SKM-1 (cell line): ENCODE measurements around the gene KCNJ15.

Source experiments
- DNase-seq: peaks from one replicate; lab custom pipeline; 2025; ENCODE audit not compliant: unreplicated experiment; lab: John Stamatoyannopoulos, UW

KCNJ15 gene

DNA sequence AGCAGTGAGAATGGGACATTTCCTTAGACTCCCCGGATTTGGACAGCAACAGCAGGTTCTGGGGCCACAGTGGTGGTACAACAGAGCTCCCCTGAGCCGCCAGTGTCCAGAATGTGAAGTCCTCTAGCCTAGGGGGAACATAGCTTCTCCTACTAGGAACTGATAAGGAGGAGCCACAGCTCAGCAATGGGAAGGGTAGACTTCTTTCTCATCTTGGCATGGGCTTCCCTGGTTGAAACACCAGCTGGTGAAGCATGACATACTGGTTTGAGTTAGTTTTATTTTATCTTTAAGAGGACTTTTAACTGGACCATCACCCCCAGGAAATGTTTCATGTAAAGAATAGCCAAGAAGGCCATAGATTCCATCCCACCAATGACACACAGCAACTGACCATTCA lies 68.4 kb downstream of the KCNJ15 start:
- no peak for DNase-seq

DNA sequence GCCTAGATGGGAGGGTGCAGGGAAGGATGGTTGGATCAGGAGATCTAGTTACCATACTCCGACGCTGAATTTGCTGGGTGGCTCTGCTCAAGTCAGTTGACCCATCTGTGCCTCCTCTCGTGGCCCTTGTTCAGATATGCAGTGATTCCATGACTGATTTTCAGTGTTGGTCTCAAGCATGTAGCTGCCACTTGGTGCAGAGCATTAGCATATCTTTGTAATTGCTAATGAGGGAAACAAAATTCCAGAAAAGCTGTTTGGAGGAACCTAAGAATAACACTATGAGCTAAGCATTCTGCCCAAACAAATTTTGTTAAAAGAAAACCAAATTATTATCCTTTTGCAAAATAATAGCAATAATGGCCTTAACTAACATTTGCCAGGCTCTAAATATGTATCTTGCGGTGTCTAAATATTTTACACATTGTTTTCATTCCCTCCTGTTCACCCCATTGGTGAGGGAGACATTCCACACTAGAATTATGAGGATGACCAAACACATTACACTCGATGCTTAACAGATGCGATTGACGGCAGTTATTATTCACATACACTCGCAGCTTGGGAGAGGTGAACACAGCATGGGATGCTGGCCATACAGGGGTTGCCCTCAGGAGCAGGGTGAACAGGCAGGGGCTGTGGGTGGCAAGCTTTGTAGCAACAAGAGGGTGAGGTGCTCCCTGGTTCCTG lies 69.1 kb downstream of the KCNJ15 start:
- DNase-seq: no peak

- DNase-seq: no peak
Observed at GRCh38 chr21:38326429-38326828, 69.6 kb downstream of the KCNJ15 start.

- no peak for DNase-seq
Observed at GRCh38 chr21:38326899-38327298, 70.1 kb downstream of the KCNJ15 start.

GRCh38 chr21:38327984-38328383 lies 71.2 kb downstream of the KCNJ15 start:
- DNase-seq: no peak

DNA sequence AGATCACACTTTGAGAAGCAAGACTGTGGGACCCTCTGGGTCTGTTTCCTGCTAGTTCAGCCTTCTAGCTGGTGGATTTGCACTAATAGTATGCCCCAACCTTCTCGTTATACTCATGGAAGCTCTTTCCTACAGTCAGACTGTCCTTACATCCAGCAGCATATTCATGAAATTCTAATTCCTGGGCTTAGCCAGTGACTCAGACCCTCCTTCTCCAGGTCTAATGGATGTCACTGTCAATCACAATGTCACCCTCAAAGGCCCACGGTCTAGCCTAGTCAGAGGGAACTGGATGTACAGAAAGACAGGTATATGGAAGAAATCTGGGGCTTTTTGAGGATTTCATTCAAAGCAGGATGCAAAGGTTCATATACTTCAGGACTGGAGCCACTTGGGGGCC lies 72.4 kb downstream of the KCNJ15 start:
- no peak for DNase-seq

- no peak for DNase-seq
Observed at GRCh38 chr21:38330666-38331065, 73.9 kb downstream of the KCNJ15 start.

DNA sequence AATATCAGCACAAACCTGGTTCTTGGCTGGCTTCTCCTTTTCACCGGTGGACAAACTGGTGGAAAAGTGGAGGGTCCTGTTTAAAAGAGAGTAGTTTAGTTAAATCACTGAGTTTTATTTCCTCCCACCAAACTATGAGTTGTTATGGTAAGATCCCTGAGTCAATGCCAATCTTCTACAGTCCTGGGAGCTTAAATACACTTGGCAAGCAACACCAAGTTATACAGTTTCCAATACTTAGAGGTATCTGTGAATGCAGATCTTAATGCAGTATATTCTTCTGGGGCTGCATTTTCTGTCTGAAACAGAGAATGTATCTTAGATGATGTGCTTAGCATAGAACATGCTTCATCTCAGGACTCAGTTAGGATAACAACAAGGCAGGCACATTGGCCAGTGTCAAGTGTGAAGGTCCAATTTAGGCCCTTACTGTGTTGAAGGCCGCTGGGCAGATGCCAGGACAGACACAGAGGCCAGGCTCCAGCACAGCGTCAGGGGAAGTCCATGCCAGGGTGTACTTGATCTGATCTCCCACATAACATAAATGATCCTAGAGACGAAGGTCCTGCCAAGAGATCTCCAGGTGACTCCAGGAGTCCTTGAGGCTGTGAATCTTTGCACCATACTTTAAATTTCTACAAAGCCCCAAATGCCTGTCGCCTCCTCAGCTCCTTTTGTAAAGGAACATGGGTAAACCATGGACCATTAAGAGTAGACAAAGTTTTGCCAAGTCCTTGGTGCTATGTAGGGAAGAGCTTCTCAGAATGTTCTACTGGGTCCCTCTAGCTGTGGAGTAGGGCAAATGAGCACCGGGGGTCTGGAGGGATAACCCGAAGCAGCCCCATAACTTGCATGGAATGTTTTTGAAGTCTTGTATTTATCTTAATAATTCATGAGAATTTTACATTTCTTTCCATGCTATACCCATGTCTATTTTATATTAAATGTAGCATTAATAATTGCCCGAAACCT lies 76.8 kb downstream of the KCNJ15 start:
- DNase-seq: no peak

GRCh38 chr21:38334866-38335265 lies 78.1 kb downstream of the KCNJ15 start:
- no peak for DNase-seq

GRCh38 chr21:38337793-38338192 lies 81.0 kb downstream of the KCNJ15 start:
- no peak for DNase-seq

DNA sequence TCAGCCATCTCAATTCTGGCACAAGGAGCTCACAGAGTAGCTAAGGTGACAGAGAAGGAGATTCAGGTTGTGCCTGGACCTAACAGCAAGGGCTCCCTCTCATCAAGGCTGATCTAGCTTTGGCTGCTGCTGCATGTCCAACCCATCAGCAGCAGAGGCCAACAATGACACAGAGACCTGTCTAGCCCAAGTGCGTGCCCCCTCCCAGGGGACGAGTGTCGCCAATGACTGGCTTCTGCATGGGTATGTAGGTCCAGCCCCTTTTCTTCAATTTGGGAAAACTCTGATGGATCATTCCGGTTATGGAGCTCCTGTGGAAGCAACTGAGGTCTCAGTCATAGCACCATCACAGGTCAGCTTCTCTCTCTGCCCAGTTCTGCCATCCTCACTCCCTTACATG lies 83.3 kb downstream of the KCNJ15 start:
- no peak for DNase-seq

- DNase-seq: no peak
Observed at GRCh38 chr21:38341546-38342012, 84.8 kb downstream of the KCNJ15 start.

DNA sequence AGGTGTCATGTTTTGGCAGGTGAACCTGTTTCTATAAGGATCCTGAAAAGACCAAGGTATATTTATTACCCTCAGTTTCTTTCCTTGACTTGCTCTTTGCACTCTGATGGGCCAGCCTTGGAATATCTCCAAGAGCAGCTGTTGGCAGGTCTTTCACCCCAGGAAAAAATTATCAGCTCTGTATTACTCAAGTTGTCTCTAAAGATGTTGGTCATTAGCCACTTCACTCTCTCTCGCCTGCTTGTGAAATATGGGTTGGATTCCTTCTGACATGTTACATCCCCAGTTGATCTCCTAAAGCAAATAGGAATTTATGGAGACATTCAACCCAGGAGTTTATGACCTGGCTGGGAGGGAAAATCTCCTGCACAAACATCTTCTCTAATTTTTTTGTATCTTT lies 85.9 kb downstream of the KCNJ15 start:
- no peak for DNase-seq

DNA sequence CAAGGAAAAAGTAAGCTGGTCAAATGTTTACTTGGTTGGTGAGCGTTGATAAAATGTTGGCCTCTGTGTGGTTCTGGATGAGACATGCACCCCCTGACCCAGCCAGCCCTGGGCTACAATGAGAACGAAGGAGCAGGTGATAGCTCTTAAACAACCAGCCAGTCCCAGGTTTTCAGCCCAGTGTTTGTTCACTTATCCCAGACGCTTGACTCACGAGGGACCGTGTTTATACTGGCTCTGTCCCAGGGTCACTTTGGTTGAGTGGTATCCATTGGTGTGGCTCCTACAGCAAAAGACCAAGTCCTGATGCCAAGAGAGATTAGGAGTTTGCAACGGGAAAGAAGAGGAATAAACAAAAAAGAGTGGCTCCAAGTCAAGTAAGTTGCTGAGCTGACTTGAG lies 86.9 kb downstream of the KCNJ15 start:
- DNase-seq: no peak

DNA sequence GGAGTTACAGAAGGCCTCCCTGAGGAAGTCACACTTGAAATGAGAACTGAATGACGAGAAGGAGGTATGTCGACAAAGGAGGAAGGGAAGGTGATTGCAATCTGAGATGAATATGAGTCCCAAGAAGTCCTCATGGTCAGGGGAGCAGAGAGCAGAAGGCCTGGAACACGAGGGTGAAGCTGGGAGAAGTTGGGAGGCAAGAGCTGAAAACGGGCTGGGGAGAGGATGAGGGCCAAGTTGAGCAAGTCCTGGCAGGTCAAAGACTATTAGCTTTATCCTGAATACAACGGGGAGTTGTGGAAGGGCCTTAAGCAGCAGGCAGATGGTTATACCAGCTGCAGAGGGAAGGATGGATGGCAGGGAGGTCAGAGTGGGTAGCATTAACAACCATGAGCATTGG lies 89.5 kb downstream of the KCNJ15 start:
- DNase-seq: no peak

- DNase-seq: no peak
Observed at GRCh38 chr21:38349111-38349746, 92.4 kb downstream of the KCNJ15 start.

- DNase-seq: no peak
Observed at GRCh38 chr21:38349977-38350376, 93.2 kb downstream of the KCNJ15 start.

DNA sequence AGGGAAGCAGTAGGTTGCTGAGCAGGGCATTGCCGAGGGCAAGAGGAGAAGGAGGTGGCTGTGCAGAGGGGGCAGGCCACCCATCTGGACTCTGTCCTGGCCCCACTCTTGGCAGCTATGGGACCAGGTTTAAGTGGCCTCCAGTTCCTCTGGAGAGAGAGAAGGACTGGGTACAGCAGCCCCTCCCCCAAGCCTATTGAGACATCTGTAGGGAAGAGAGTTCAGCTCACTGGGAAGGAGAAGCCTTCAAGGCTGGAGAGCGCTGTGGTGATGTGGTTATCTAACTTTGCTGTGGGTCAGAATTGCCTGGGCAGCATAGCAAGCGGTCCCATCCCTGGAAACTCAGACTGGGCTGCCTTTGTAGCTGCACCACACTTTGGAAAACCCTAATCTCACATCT lies 93.9 kb downstream of the KCNJ15 start:
- no peak for DNase-seq

- no peak for DNase-seq
Observed at GRCh38 chr21:38351176-38351959, 94.6 kb downstream of the KCNJ15 start.

DNA sequence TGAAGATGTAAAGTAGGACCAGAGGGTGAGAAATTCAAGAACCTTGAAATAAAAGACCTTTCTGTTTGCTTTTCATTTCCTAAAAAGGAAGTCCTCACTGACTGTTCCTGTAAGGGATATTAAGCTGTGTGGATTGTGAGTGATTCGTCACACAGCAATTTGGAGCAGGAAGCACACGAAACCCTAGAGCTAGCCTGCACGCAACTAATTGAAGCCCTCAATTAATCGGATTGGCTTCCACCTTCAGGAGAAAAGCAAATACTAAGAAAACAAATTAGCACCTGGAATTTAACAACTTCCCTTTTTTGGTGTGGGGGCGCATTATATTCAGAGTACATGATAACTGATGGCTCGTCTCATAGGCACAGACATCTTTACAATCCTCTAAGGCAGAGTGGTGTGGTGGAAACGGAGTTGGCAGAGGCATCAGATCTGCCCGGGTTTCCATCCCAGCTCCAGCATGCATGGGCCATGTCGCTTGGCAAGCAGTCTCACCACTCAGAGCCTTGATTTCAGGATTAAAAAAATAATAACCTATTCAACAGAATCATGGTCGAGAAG lies 95.2 kb downstream of the KCNJ15 start:
- no peak for DNase-seq
